HepG2 (cell line): Measurements from ENCODE around the gene OLFM2. TPM values are rescaled to one million over a fixed set of nuclear protein-coding genes. Genes with fewer than 3 reads are reported as not detected.

Experiments
- BORCS8-MEF2B ChIP-seq: sonication (generic); formaldehyde crosslinking; IDR thresholded peaks from 2 replicates; pipeline ENCODE4 v1.8.0; 2022; ENCODE audit warnings: mild to moderate bottlenecking, missing genetic modification reagents
- DMAP1 ChIP-seq: IDR thresholded peaks from 2 replicates; pipeline ENCODE4 v1.6.1; 2016
- HMGXB4 ChIP-seq, 2 experiments: sonication (generic) in 1 of 2; formaldehyde crosslinking in 1 of 2; IDR thresholded peaks; 2 replicates each; pipeline versions ENCODE4 v1.4.0 to v1.6.1; 2018 to 2020; ENCODE audit warnings: missing genetic modification reagents in 2 of 2, borderline replicate concordance in 1 of 2, low read depth in 1 of 2, mild to moderate bottlenecking in 1 of 2, missing biosample characterization in 1 of 2
- MTA3 ChIP-seq: sonication (generic); formaldehyde crosslinking; IDR thresholded peaks from 2 replicates; pipeline ENCODE4 v1.4.0; 2020; ENCODE audit warnings: missing genetic modification reagents
- RNF219 ChIP-seq: sonication (generic); formaldehyde crosslinking; IDR thresholded peaks from 2 replicates; pipeline ENCODE4 v1.5.0; 2020; ENCODE audit warnings: mild to moderate bottlenecking, missing genetic modification reagents
- YY1 ChIP-seq: IDR thresholded peaks from 2 replicates; pipeline ENCODE4 v1.6.1; 2011; ENCODE audit warnings: low read length, low read depth, moderate library complexity, mild to moderate bottlenecking; ENCODE audit not compliant: insufficient read depth, insufficient replicate concordance
- ZNF580 ChIP-seq: IDR thresholded peaks from 2 replicates; pipeline ENCODE4 v1.6.1; 2016; ENCODE audit warnings: low read depth, borderline replicate concordance
- ZNF607 ChIP-seq: sonication (generic); formaldehyde crosslinking; IDR thresholded peaks from 2 replicates; pipeline ENCODE4 v1.5.1; 2020; ENCODE audit warnings: missing genetic modification reagents, mild to moderate bottlenecking, borderline replicate concordance
- ZNF609 ChIP-seq: sonication (generic); formaldehyde crosslinking; IDR thresholded peaks from 2 replicates; pipeline ENCODE4 v1.4.0; 2020; ENCODE audit warnings: mild to moderate bottlenecking, missing genetic modification reagents, borderline replicate concordance
- ZNF776 ChIP-seq: sonication (generic); formaldehyde crosslinking; IDR thresholded peaks from 2 replicates; pipeline ENCODE4 v1.4.0; 2020; ENCODE audit warnings: mild to moderate bottlenecking, missing genetic modification reagents
- polyA plus RNA-seq, 8 experiments: library from polyadenylated mRNA; depleted of rRNA in 3 of 8; stranded (reverse) in 7 of 8; unstranded in 1 of 8; fragments of >200 nt; fragmentation: Illumina TruSeq in 4 of 8; extraction: Trizol in 4 of 8; gene quantifications; 2 replicates each; pipeline versions ENCODE4 v1.2.1 to v1.2.3, GENCODE V29; 2011 to 2016; ENCODE audit warnings: low read depth in 4 of 8, missing spikeins in 1 of 8, mixed read lengths in 1 of 8; ENCODE audit not compliant: insufficient read depth in 1 of 8
- total RNA-seq, 5 experiments: library from RNA; depleted of rRNA; stranded (reverse); fragments of >200 nt; fragmentation: Illumina TruSeq; extraction: Trizol; gene quantifications; 2 replicates each; pipeline ENCODE4 v1.2.3, GENCODE V29; 2016; ENCODE audit warnings: low read depth in 1 of 5

The OLFM2 gene
- total and polyA plus RNA-seq, 2 of the 13 experiments (the other 11 are each of a cell fraction or from before 2014, with no cell fraction given), result 0.20 to 0.51 TPM

- TF ChIP-seq RNF219 (CRISPR knock-in tag), result no peak
- TF ChIP-seq DMAP1 (CRISPR knock-in tag), result no peak
- TF ChIP-seq ZNF607 (CRISPR knock-in tag), result no peak
- peak; percentile 8; the same call in 1 of the 2 replicates for TF ChIP-seq ZNF609 (CRISPR knock-in tag)
- no peak for TF ChIP-seq MTA3
- TF ChIP-seq BORCS8-MEF2B (CRISPR knock-in tag), result peak; percentile 16; the same call in 1 of the 2 replicates
- TF ChIP-seq YY1, result peak; percentile 23
- no peak for TF ChIP-seq ZNF776
- no peak for TF ChIP-seq ZNF580 (CRISPR knock-in tag)
- TF ChIP-seq HMGXB4 (CRISPR knock-in tag; IDR thresholded peaks at IDR 0.05; ENCODE audit: borderline replicate concordance in 1 of 2, low read depth in 1 of 2), result no peak
Measured at GRCh38 chr19:9819596-9819909, 116.8 kb downstream of the OLFM2 start (continued).
